BE2C (cell line): ENCODE results near the gene MEDAG.

Source experiments
- DNase-seq: peaks from one replicate; pipeline ENCODE4 v3.0.0-alpha.2; 2020
- H3K27me3 ChIP-seq: fragments of 250-450 bp; sonication (Bioruptor Pico); 2 replicates; pipeline ENCODE4 v1.5.1; 2020; ENCODE audit warnings: mild to moderate bottlenecking
- H3K36me3 ChIP-seq: fragments of 250-450 bp; sonication (Bioruptor Pico); 2 replicates; pipeline ENCODE4 v1.5.1; 2020; ENCODE audit warnings: mild to moderate bottlenecking
- H3K4me1 ChIP-seq: fragments of 250-450 bp; sonication (Bioruptor Pico); 2 replicates; pipeline ENCODE4 v1.5.1; 2020
- H3K4me3 ChIP-seq: 2 replicates; pipeline ENCODE4 v1.5.1; 2011; ENCODE audit warnings: low read depth, low read length
- H3K9me3 ChIP-seq: fragments of 250-450 bp; sonication (Bioruptor Pico); 2 replicates; pipeline ENCODE4 v1.5.1; 2020
- CTCF ChIP-seq: IDR thresholded peaks from 2 replicates; pipeline ENCODE4 v1.5.1; 2012; ENCODE audit warnings: mild to moderate bottlenecking, low read depth, low read length

The MEDAG gene

DNA sequence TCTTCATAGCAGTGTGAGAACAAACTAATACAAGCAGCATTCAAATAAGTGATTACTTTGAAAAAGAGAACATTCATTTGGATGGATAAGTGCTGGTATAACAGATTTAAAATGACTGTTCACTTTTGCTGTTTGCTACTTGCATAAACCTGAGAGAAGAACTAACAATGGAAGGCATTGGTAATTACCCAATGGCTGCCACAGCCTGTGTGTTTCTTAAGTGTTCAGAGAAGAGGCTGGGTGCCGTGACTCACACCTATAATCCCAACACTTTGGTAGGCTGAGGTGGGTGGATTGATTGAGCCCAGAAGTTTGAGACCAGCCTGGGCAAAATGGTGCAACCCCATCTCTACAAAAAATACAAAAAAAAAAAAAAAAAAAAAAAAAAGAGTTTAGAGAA, 21.5 kb downstream of the MEDAG start:
- no peaks in the 10 kb centered on the region for H3K36me3 ChIP-seq
- H3K4me3 ChIP-seq = no peak overlapping the region
- DNase-seq = no peak

GRCh38 chr13:30928978-30929377, 22.9 kb downstream of the MEDAG start:
- Histone ChIP-seq H3K4me1 (no peaks in the 10 kb centered on the region), H3K27me3 (no peaks in the 10 kb centered on the region), H3K36me3 (no peaks in the 10 kb centered on the region), H3K4me3 (no peak overlapping the region), H3K9me3 (no peaks in the 10 kb centered on the region)
- no peak for DNase-seq
- TF ChIP-seq CTCF = no peak

More for the DNA sequence above, 21.5 kb downstream of the MEDAG start:
- Histone ChIP-seq H3K9me3 (no peaks in the 10 kb centered on the region), H3K27me3 (no peaks in the 10 kb centered on the region), H3K4me1 (no peaks in the 10 kb centered on the region)
- no peak for TF ChIP-seq CTCF

- no peak for TF ChIP-seq CTCF
- no peak for DNase-seq
- no peaks in the 10 kb centered on the region for H3K9me3 ChIP-seq
- H3K4me1 ChIP-seq = no peaks in the 10 kb centered on the region
- no peaks in the 10 kb centered on the region for H3K36me3 ChIP-seq
- H3K27me3 ChIP-seq = no peaks in the 10 kb centered on the region
- no peak within 1 kb of the TSS for H3K4me3 ChIP-seq
Measured at GRCh38 chr13:30932481-30933353, 26.6 kb downstream of the MEDAG start, which contains the start of gene TEX26. TEX26 (plus strand) TSS chr13:30932656; CDS start chr13:30932716, 60 bp downstream.

DNA sequence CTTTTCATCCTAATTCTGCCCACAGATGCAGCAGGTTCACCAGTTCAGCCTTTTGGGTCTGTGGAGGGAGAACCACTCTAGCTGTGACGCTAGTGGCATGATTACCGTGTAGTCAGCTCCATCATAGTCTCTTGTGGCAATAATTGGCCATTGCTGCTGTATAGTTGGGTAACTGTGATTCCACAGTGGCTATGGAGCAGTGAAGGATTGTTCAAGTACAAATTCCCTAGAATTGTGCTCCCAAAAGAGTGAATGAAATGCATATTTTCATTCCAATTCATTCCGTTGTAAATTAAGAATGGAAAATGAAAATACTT, 27.2 kb downstream of the MEDAG start:
- H3K27me3 ChIP-seq = no peaks in the 10 kb centered on the region
- H3K4me3 ChIP-seq = no peak overlapping the region
- no peaks in the 10 kb centered on the region for H3K4me1 ChIP-seq
- no peak for TF ChIP-seq CTCF
- H3K9me3 ChIP-seq = no peaks in the 10 kb centered on the region
- DNase-seq = no peak
- H3K36me3 ChIP-seq = no peaks in the 10 kb centered on the region

- TF ChIP-seq CTCF = peak; percentile 30
- Histone ChIP-seq H3K36me3 (no peaks in the 10 kb centered on the region), H3K4me3 (no peak overlapping the region), H3K4me1 (no peaks in the 10 kb centered on the region), H3K9me3 (no peaks in the 10 kb centered on the region), H3K27me3 (no peaks in the 10 kb centered on the region)
- DNase-seq = no peak
Measured at GRCh38 chr13:30934381-30934780, 28.3 kb downstream of the MEDAG start.

DNA sequence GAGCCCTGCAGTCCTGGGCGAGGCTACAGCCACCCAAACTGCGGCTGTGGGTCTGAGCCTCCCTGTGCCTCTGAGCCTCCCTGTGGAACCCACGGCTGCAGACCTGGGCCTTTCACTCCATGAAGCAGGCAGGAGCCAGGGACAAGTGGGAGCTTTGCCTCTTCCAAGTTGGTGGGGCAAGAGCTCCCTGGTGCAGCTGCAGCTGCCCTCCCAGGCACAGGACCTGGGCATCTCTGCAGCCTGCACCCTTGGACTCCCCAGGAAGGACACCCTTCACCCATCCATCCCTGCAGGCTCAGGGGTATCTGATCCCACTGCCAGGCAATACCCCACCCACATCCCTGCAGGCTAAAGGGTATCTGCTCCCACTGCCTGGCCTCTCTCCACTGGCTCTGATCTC, 28.7 kb downstream of the MEDAG start:
- H3K36me3 ChIP-seq = no peaks in the 10 kb centered on the region
- no peaks in the 10 kb centered on the region for H3K9me3 ChIP-seq
- H3K27me3 ChIP-seq = no peaks in the 10 kb centered on the region
- no peaks in the 10 kb centered on the region for H3K4me1 ChIP-seq
- no peak for DNase-seq
- no peak for TF ChIP-seq CTCF
- no peak overlapping the region for H3K4me3 ChIP-seq
